Endothelial cell of umbilical vein (primary cell): Measurements from ENCODE around the gene MED27. TPM values are rescaled to one million over a fixed set of nuclear protein-coding genes. Genes with fewer than 3 reads are reported as not detected.

Source experiments
- BruUV-seq: library from RNA; stranded (reverse); fragments of 400-500 nt; replicated peaks from 2 replicates; lab custom pipeline; 2021; lab: Mats Ljungman, UMichigan
- CTCF ChIA-PET: fragments of 300-600, 350-600 bp; sonication (Branson Sonifier 250); formaldehyde crosslinking; loops from one replicate; lab custom pipeline; 2021; ENCODE audit warnings: antibody characterized with exemption, inconsistent platforms; lab: Charles Lee
- POLR2A ChIA-PET: fragments of 300-600, 350-600 bp; sonication (Branson Sonifier 250); formaldehyde crosslinking; loops from one replicate; lab custom pipeline; 2021; ENCODE audit warnings: antibody characterized with exemption, inconsistent platforms; lab: Charles Lee
- DNase-seq: peaks from one replicate; pipeline ENCODE4 v3.0.0-alpha.2; 2011; ENCODE audit warnings: low read depth, low spot score
- FAIRE-seq: peaks from 2 replicates; lab custom pipeline; 2011; peaks lifted over from hg19 to GRCh38; lab: Jason Lieb, UNC
- H2AFZ ChIP-seq: 2 replicates; pipeline ENCODE4 v1.6.0; 2012; ENCODE audit warnings: low read depth, low read length, control low read depth, inconsistent platforms
- H3K27ac ChIP-seq: 2 replicates; pipeline ENCODE4 v1.5.1; 2011; ENCODE audit warnings: low read depth, mild to moderate bottlenecking, control low read depth, low read length, moderate library complexity; ENCODE audit not compliant: insufficient read depth
- H3K27me3 ChIP-seq, 2 experiments: 2 replicates each; pipeline versions ENCODE4 v1.6.0 to v1.6.1; 2011; ENCODE audit warnings: low read length in 2 of 2, mixed read lengths in 1 of 2; ENCODE audit not compliant: control insufficient read depth in 2 of 2, insufficient read depth in 2 of 2
- H3K36me3 ChIP-seq, 2 experiments: 2 replicates in 1 of 2; 3 replicates in 1 of 2; pipeline ENCODE4 v1.5.1; 2011; ENCODE audit warnings: low read length in 2 of 2, mild to moderate bottlenecking in 1 of 2, moderate library complexity in 1 of 2; ENCODE audit not compliant: control insufficient read depth in 2 of 2, insufficient read depth in 2 of 2; ENCODE audit errors: extremely low read depth in 1 of 2
- H3K4me1 ChIP-seq: 3 replicates; pipeline ENCODE4 v1.5.1; 2011; ENCODE audit warnings: mild to moderate bottlenecking, low read length; ENCODE audit not compliant: control insufficient read depth, insufficient read depth; ENCODE audit errors: extremely low read depth
- H3K4me2 ChIP-seq: 2 replicates; pipeline ENCODE4 v1.6.1; 2011; ENCODE audit warnings: low read length, control low read depth, mixed read lengths; ENCODE audit not compliant: insufficient read depth
- H3K4me3 ChIP-seq, 3 experiments: fragments of 200-600 bp in 1 of 3; sonication (generic), shearing (Covaris generic) in 1 of 3; replicated peaks in 1 of 3; 2 replicates each; pipeline ENCODE4 v1.5.1; 2011 to 2016; ENCODE audit warnings: control low read depth in 3 of 3, low read length in 3 of 3, mild to moderate bottlenecking in 2 of 3, inconsistent platforms in 1 of 3, low read depth in 1 of 3, moderate library complexity in 1 of 3; ENCODE audit not compliant: insufficient read depth in 1 of 3
- H3K79me2 ChIP-seq: 2 replicates; pipeline ENCODE4 v1.6.0; 2012; ENCODE audit warnings: low read length, inconsistent platforms; ENCODE audit not compliant: control insufficient read depth, insufficient read depth
- H3K9ac ChIP-seq: replicated peaks from 2 replicates; pipeline ENCODE3; 2011; ENCODE audit warnings: low read length, control low read depth; ENCODE audit not compliant: insufficient read depth; ENCODE audit errors: extremely low read depth
- H3K9me1 ChIP-seq: replicated peaks from 3 replicates; pipeline ENCODE4 v1.6.0; 2011; ENCODE audit warnings: mild to moderate bottlenecking, low read length; ENCODE audit not compliant: control insufficient read depth, insufficient read depth; ENCODE audit errors: extremely low read depth
- H3K9me3 ChIP-seq: replicated peaks from 2 replicates; pipeline ENCODE4 v1.5.1; 2012; ENCODE audit warnings: low read length, inconsistent platforms; ENCODE audit not compliant: control insufficient read depth, insufficient read depth
- H4K20me1 ChIP-seq: replicated peaks from 2 replicates; pipeline ENCODE3; 2011; ENCODE audit warnings: mild to moderate bottlenecking, low read length; ENCODE audit not compliant: control insufficient read depth, insufficient read depth; ENCODE audit errors: extremely low read depth
- EZH2 ChIP-seq: IDR thresholded peaks from 2 replicates; pipeline ENCODE4 v1.6.1; 2012; ENCODE audit warnings: borderline replicate concordance, low read depth, mild to moderate bottlenecking, moderate library complexity, low read length, inconsistent platforms; ENCODE audit not compliant: severe bottlenecking
- FOS ChIP-seq: IDR thresholded peaks from 2 replicates; pipeline ENCODE4 v1.6.1; 2011; ENCODE audit warnings: mild to moderate bottlenecking, low read length, moderate library complexity, borderline replicate concordance; ENCODE audit not compliant: insufficient read depth
- GATA2 ChIP-seq: IDR thresholded peaks from 2 replicates; pipeline ENCODE4 v1.7.0; 2011; ENCODE audit warnings: low read depth, mild to moderate bottlenecking, moderate library complexity, mixed read lengths, low read length; ENCODE audit not compliant: insufficient read length, insufficient read depth
- MYC ChIP-seq: IDR thresholded peaks from one replicate; pipeline ENCODE4 v1.6.1; 2011; ENCODE audit warnings: mild to moderate bottlenecking, low read depth, low read length
- POLR2A ChIP-seq: IDR thresholded peaks from 2 replicates; pipeline ENCODE4 v1.6.1; 2012; ENCODE audit warnings: low read depth, mild to moderate bottlenecking, control low read depth, low read length
- POLR2AphosphoS5 ChIP-seq: IDR thresholded peaks from 2 replicates; pipeline ENCODE4 v1.6.1; 2012; ENCODE audit warnings: low read depth, mild to moderate bottlenecking, control low read depth, low read length, moderate library complexity; ENCODE audit not compliant: insufficient read depth
- dilution Hi-C: fragments of 300-500 bp; cut with MboI; formaldehyde crosslinking; loops from one replicate; pipeline ENCODE4 v1.15.0; 2019; ENCODE audit warnings: low sequenced_read_pairs; ENCODE audit not compliant: extremely low pct_ligation_motif_present
- intact Hi-C: fragments of 100-400 bp; cut with micrococcal nuclease; formaldehyde crosslinking; loops from one replicate; pipeline ENCODE4 v1.10.0; 2022
- polyA plus RNA-seq, 4 experiments: library from polyadenylated mRNA; depleted of rRNA in 3 of 4; stranded (reverse) in 3 of 4; unstranded in 1 of 4; fragments of >200 nt; gene quantifications; 2 replicates each; pipeline versions ENCODE4 v1.2.1 to v1.2.3, GENCODE V29; 2011 to 2012; ENCODE audit warnings: missing spikeins in 1 of 4
- total RNA-seq: library from RNA; stranded (reverse); gene quantifications from 2 replicates; pipeline ENCODE4 v1.2.3, GENCODE V29; 2021
- TF ChIP-seq, protein P1 (sequence below): IDR thresholded peaks from 2 replicates; pipeline ENCODE4 v1.6.1; 2011; ENCODE audit not compliant: insufficient read depth, insufficient read length

The MED27 gene
- total and polyA plus RNA-seq, 2 donors (not counting 3 experiments of a cell fraction or from before 2014, with no cell fraction given) = 27.9 to 47.8 TPM

DNA sequence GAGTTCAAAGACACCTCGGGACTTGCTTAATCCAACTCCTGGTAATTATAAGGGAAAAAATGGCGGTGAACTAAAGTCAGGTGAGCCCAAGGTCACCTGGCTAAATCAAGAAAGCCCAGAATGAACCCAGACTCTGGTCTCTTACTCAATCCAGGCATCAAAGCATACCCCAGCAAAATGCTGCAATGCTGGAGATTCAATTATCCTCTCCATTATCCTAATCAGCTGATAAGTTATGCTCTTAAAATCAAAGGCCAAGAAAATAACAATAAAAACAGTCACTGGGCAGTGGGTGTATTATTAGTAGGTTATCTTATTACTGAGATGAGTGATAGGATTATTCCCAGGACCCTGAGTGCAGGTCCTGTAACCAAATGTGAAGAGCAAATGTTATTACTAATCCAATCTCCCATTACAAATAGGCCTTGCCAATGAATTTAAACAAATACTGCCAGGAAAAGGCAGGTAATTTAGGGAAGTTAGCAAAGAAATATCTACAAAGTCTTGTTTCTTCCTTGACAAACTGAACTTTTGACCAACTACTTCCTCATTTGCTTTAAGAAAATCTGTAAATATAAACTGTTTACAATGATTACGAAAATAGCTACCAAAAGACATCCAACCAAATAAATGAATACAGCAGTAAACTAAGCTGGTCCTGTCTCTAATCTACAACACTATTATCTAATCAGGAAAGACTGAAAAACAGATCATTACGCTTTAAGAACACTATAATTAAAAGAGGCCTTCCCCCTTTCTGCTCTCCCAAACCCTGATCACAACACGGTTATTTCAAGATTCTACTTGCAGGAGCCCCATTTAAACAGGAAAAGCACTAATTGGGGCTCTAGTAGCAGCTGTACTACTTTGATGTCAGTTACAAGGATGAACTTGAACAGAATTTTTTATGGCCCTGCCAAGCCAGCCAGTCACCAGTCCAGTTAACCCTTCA lies 103.2 kb downstream of the MED27 start:
- Histone ChIP-seq H3K4me2 (no peak overlapping the region), H3K36me3 (no peaks in the 10 kb centered on the region), H3K9me3 (no peaks in the 10 kb centered on the region), H3K27ac (no peak overlapping the region), H3K4me3 (no peak overlapping the region), H3K9me1 (no peaks in the 10 kb centered on the region), H3K9ac (no peak overlapping the region), H2AFZ (no peak overlapping the region), H3K79me2 (no peaks in the 10 kb centered on the region), H4K20me1 (no peaks in the 10 kb centered on the region), H3K27me3 (no peaks in the 10 kb centered on the region), H3K4me1 (peaks cover 9% of the 10 kb centered on the region)
- CTCF ChIA-PET = interaction anchor here (1.4 kb wide), 1 partner anchor 13 kb away, joined by 4 read pairs; no protein-coding TSS in a partner anchor
- intact Hi-C loops (no loop called here), dilution Hi-C loops (no loop called here)
- no peak for TF ChIP-seq POLR2A
- no peak for TF ChIP-seq POLR2AphosphoS5
- TF ChIP-seq, protein P1, sequence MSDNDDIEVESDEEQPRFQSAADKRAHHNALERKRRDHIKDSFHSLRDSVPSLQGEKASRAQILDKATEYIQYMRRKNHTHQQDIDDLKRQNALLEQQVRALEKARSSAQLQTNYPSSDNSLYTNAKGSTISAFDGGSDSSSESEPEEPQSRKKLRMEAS = no peak
- TF ChIP-seq EZH2 = no peak
- no peak for TF ChIP-seq MYC
- no peak for TF ChIP-seq GATA2
- no peak for TF ChIP-seq FOS
- FAIRE-seq (no peak), DNase-seq (no peak)
- POLR2A ChIA-PET = no interaction called here
- no TSS peak for BruUV-seq
